Measurements from ENCODE around the gene PCARE. TPM values are rescaled to one million over a fixed set of nuclear protein-coding genes. Genes with fewer than 3 reads are reported as not detected.

The PCARE gene
- total RNA-seq, 1 experiment from 2014 or later, result not detected

- no peak for DNase-seq (ENCODE audit: low spot score)
- in situ Hi-C loops (cut with HindIII; ENCODE audit: low sequenced_read_pairs), result no loop called here
Measured at GRCh38 chr2:29047083-29047845, 27.1 kb downstream of the PCARE start.

GRCh38 chr2:29046321-29046720 is 28.0 kb downstream of the PCARE start:
- in situ Hi-C loops (cut with HindIII; ENCODE audit: low sequenced_read_pairs), result no loop called here
- DNase-seq (ENCODE audit: low spot score), result no peak

- no peak for DNase-seq (ENCODE audit: low spot score)
- in situ Hi-C loops (cut with HindIII; ENCODE audit: low sequenced_read_pairs), result no loop called here
Measured at GRCh38 chr2:29044459-29044858, 29.9 kb downstream of the PCARE start.

- in situ Hi-C loops (cut with HindIII; ENCODE audit: low sequenced_read_pairs), result no loop called here
- no peak for DNase-seq (ENCODE audit: low spot score)
Measured at GRCh38 chr2:29042561-29043075, 31.7 kb downstream of the PCARE start.

- in situ Hi-C loops (cut with HindIII; ENCODE audit: low sequenced_read_pairs), result no loop called here
- no peak for DNase-seq (ENCODE audit: low spot score)
Measured at GRCh38 chr2:29041161-29041660, 33.1 kb downstream of the PCARE start.

- no peak for DNase-seq (ENCODE audit: low spot score)
- in situ Hi-C loops (cut with HindIII; ENCODE audit: low sequenced_read_pairs), result no loop called here
Measured at GRCh38 chr2:29040552-29040951, 33.8 kb downstream of the PCARE start.

DNA sequence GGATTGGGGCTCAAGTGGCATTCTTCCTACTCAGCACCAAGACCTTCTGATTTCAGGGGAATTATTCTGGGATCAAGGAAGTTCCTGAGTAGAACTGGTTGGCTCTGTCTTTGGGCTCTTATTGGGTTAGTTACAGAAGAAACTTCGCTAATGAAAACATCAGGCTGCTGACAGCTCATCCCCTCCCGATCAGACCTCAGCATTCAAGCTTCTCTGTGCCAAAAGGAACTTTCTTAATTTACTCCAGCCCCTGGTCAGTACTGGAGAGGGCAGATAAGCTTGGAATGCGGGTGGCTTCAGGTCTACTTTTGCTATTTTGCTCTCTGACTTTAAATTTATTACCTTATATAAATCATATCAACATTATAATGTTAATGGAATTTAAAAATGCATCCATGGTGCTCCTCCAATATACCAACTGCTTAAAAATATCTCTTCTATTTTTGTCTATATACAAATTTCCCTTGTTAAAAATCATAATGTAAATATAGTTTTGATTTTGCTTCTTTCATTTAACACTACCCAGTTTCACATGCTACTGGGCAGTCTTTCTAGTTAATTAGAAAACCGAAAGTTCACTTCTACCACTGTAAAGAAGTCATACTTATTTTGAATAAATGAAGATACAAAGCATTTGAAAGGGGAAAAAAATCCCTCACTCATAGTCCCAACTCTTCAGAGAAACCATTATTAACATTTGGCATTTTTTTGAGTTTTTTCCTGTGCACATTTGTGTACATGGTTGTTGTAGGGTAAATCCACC is 34.4 kb downstream of the PCARE start:
- in situ Hi-C loops (cut with HindIII; ENCODE audit: low sequenced_read_pairs), result no loop called here
- DNase-seq (ENCODE audit: low spot score), result no peak

DNA sequence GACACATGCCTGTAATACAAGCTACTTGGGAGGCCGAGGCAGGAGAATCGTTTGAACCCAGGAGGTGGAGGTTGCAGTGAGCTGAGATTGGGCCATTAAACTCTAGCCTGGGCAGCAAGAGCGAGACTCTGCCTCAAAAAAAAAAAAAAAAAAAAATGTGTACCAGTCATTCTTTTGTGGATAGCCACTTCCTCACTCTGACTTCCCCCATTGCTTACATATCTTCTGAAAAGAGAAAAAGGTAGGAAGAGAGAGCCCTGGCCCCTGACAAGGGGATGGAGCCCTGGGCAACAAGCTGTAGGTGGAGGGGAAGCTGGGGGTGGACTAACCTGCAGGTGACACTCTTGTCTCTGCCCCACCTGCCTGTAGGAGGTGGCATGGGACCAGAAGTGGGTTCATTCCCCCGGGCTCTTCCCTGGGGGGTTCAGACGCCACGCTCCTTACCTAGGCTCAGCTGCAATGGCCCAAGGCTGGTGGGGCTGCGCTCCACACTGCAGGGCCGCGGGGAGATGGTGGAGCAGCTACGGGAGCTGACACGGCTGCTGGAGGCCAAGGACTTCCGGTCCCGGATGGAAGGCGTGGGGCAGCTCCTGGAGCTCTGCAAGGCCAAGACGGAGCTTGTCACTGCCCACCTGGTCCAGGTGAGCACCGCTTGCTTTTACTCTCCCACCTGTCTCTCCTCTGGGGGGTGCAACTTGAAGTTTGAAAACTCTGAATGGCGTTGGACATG is 39.1 kb downstream of the PCARE start:
- in situ Hi-C loops (cut with HindIII; ENCODE audit: low sequenced_read_pairs), result no loop called here
- no peak for DNase-seq (ENCODE audit: low spot score)

DNA sequence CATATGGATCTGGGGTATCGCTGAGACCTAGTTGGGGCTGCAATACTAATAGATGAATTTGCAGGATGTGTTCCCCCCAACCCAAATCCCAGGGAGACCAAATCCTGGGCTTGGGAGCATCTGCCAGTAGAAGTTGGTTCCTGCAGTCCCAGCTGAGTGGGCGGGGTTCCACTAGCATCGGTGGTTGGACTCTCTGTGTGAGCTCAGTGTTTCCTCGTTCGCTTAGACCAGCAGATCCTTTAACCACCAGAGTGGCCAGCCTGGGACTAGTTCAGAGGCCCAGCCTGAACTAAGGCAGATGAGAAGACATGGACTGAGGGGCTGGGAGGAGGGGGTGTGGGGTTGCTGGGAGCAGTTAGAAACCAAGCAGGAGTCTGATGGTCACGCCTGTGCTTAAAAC is 40.7 kb downstream of the PCARE start:
- in situ Hi-C loops (cut with HindIII; ENCODE audit: low sequenced_read_pairs), result no loop called here

GRCh38 chr2:29033172-29033571 is 41.2 kb downstream of the PCARE start:
- in situ Hi-C loops (cut with HindIII; ENCODE audit: low sequenced_read_pairs), result no loop called here
- no peak for DNase-seq (ENCODE audit: low spot score)

More for the DNA sequence above, 40.7 kb downstream of the PCARE start:
- DNase-seq (ENCODE audit: low spot score), result no peak

DNA sequence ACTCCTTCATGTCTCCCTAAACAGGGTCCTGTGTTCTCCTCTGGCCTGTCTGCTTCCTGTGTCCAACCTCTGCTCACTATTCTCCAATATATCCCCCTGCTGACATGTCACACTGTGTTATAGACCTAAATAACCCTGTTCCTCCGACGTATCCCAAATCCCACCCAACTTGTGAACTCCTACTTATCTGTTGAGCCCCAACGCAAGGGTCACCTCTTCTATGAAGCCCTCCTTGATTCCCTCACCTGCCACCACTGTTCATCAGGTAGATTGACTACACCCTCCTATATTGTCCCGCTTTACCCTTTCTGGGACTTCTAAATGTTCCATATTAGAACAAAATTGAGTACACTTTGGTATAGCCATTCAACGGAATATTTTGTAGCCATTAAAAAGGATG is 42.1 kb downstream of the PCARE start:
- no peak for DNase-seq (ENCODE audit: low spot score)
- in situ Hi-C loops (cut with HindIII; ENCODE audit: low sequenced_read_pairs), result no loop called here

GRCh38 chr2:29031046-29031445 is 43.3 kb downstream of the PCARE start:
- in situ Hi-C loops (cut with HindIII; ENCODE audit: low sequenced_read_pairs), result no loop called here

DNA sequence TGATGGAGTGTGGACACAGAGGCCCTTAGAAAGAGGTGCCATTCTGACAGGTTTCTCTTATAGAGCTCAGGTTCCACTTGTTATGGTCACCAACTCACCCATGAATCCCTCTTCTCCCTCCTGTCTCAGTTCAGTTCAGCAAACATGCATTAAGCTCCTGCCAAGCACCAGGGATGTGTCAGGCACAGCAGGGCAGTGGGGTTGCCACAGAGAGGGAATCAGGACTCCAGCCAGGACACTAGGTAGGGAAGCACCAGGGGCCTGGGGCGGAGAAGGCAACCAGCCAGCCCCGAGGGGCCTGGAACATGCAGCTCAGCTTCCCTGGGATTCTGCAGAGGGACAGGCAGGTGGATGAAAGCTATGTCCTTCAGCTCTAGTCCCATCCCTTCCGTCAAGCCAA is 48.6 kb downstream of the PCARE start:
- in situ Hi-C loops (cut with HindIII; ENCODE audit: low sequenced_read_pairs), result no loop called here
- DNase-seq (ENCODE audit: low spot score), result no peak

More at GRCh38 chr2:29031046-29031445, 43.3 kb downstream of the PCARE start:
- no peak for DNase-seq (ENCODE audit: low spot score)

DNA sequence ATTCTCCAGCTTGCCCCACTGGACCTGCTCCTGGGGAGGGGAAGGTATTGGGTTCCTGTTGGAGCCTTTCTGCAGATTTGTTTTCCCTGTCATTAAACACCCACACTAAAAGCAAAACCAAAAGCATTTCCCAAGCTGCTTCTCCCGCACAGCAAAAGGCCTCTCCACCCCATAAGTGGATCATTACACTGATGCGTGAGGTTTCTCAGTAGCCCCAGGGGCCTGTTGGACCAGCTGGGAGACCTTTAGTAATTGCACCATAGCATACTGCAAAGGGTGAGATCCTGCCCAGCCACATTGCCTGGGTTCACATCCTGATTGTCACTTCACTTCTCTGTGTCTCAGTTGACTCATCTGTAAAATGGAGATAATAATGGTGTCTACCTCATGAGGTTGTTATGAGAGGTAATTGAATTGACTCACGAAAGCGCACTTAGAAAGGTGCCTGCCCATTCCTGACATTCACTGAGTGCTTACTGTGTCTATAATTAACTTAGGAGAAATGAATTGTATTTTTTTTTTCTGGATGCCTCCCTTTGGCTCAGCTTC is 49.4 kb downstream of the PCARE start:
- no peak for DNase-seq (ENCODE audit: low spot score)
- in situ Hi-C loops (cut with HindIII; ENCODE audit: low sequenced_read_pairs), result no loop called here

- no peak for DNase-seq (ENCODE audit: low spot score)
Measured at GRCh38 chr2:29023188-29023587, 51.1 kb downstream of the PCARE start.

GRCh38 chr2:29022679-29023078 is 51.6 kb downstream of the PCARE start:
- DNase-seq (ENCODE audit: low spot score), result peak; percentile 13
- in situ Hi-C loops (cut with HindIII; ENCODE audit: low sequenced_read_pairs), result no loop called here

More at GRCh38 chr2:29023188-29023587, 51.1 kb downstream of the PCARE start:
- in situ Hi-C loops (cut with HindIII; ENCODE audit: low sequenced_read_pairs), result no loop called here

- no peak for DNase-seq (ENCODE audit: low spot score)
- in situ Hi-C loops (cut with HindIII; ENCODE audit: low sequenced_read_pairs), result no loop called here
Measured at GRCh38 chr2:29021886-29022285, 52.4 kb downstream of the PCARE start.

GRCh38 chr2:29017716-29018435 is 56.4 kb downstream of the PCARE start:
- no peak for DNase-seq (ENCODE audit: low spot score)
- in situ Hi-C loops (cut with HindIII; ENCODE audit: low sequenced_read_pairs), result no loop called here

DNA sequence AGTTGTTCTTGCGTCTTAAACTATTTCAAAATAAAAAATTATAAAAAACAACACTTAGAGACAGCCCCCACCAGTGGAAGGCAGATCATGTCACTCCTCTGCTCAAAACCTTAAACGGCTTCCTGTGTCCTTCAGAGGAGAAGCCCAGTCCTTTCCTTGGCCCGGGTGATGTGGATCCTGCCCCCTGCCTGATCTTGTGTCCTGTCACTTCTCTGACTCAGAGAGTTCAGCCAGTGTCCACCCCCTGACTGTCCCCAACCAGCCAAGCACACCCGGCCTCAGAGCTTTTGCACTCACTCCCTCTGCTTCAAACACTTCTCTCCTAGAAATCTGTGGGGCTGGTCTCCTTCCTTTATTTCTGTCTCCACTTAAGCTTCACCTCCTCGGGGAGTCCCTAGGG is 57.8 kb downstream of the PCARE start:
- in situ Hi-C loops (cut with HindIII; ENCODE audit: low sequenced_read_pairs), result no loop called here
- DNase-seq (ENCODE audit: low spot score), result no peak
